PC-9 (cell line): ENCODE data around the gene TES. TPM values are rescaled to one million over a fixed set of nuclear protein-coding genes. Genes with fewer than 3 reads are reported as not detected.

Experiments
- BruUV-seq: library from RNA; stranded (reverse); fragments of 400-500 nt; replicated peaks from 2 replicates; lab custom pipeline; 2021; lab: Mats Ljungman, UMichigan
- CTCF ChIA-PET: fragments of 300-600 bp; sonication (Branson Sonifier 250); formaldehyde crosslinking; loops from one replicate; lab custom pipeline; 2022; ENCODE audit warnings: antibody characterized with exemption; lab: Charles Lee
- POLR2A ChIA-PET: fragments of 300-600 bp; sonication (Branson Sonifier 250); formaldehyde crosslinking; loops from one replicate; lab custom pipeline; 2022; ENCODE audit warnings: antibody characterized with exemption; ENCODE audit not compliant: unreplicated experiment; lab: Charles Lee
- DNase-seq, 2 experiments: peaks; one replicate each; pipeline versions ENCODE4 v3.0.0 to v3.0.0-alpha.2; 2015 to 2022; ENCODE audit warnings: mixed read lengths in 1 of 2
- H2AFZ ChIP-seq: fragments of 200-600 bp; sonication (generic); 2 replicates; pipeline ENCODE4 v1.8.1; 2017; ENCODE audit warnings: antibody characterized with exemption
- H3F3A ChIP-seq: fragments of 200-600 bp; sonication (generic); 2 replicates; pipeline ENCODE4 v1.8.1; 2017; ENCODE audit warnings: antibody characterized with exemption, mild to moderate bottlenecking, low read depth; ENCODE audit not compliant: insufficient read depth
- H3K27ac ChIP-seq: fragments of 200-600 bp; sonication (generic); 2 replicates; pipeline ENCODE4 v1.6.1; 2016; ENCODE audit warnings: mixed run types
- H3K27me3 ChIP-seq: fragments of 200-600 bp; sonication (generic); 2 replicates; pipeline ENCODE4 v1.6.1; 2016; ENCODE audit warnings: low read depth, mixed run types; ENCODE audit not compliant: insufficient read depth
- H3K36me3 ChIP-seq: fragments of 200-600 bp; sonication (generic); 2 replicates; pipeline ENCODE4 v1.6.1; 2016; ENCODE audit warnings: low read depth, mixed run types
- H3K4me1 ChIP-seq: fragments of 200-600 bp; sonication (generic); replicated peaks from 2 replicates; pipeline ENCODE4 v1.6.1; 2016; ENCODE audit warnings: mixed run types; ENCODE audit not compliant: insufficient read depth
- H3K4me2 ChIP-seq: fragments of 200-600 bp; sonication (generic); 2 replicates; pipeline ENCODE4 v1.6.1; 2017; ENCODE audit warnings: mixed run types
- H3K4me3 ChIP-seq: fragments of 200-600 bp; sonication (generic); 2 replicates; pipeline ENCODE4 v1.6.1; 2016; ENCODE audit warnings: mixed run types
- H3K79me2 ChIP-seq: fragments of 200-600 bp; sonication (generic); 2 replicates; pipeline ENCODE4 v1.6.1; 2017; ENCODE audit warnings: low read depth, mixed run types
- H3K9me2 ChIP-seq: fragments of 200-600 bp; sonication (generic); 2 replicates; pipeline ENCODE4 v1.8.1; 2017; ENCODE audit warnings: mild to moderate bottlenecking; ENCODE audit not compliant: insufficient read depth
- H3K9me3 ChIP-seq: fragments of 200-600 bp; sonication (generic); 2 replicates; pipeline ENCODE4 v1.8.1; 2016; ENCODE audit warnings: low read depth; ENCODE audit not compliant: insufficient read depth
- H4K20me1 ChIP-seq: fragments of 200-600 bp; sonication (generic); 2 replicates; pipeline ENCODE4 v1.8.1; 2017; ENCODE audit not compliant: insufficient read depth
- CTCF ChIP-seq: fragments of 200-600 bp; sonication (generic); conservative IDR thresholded peaks from 2 replicates; pipeline ENCODE4 v1.6.1; 2017; ENCODE audit warnings: mixed run types, antibody characterized with exemption, mild to moderate bottlenecking, moderate library complexity
- EZH2 ChIP-seq: fragments of 200-600 bp; sonication (generic); IDR thresholded peaks from 2 replicates; pipeline ENCODE4 v1.8.0; 2017; ENCODE audit warnings: antibody characterized with exemption, low read depth
- intact Hi-C: fragments of 100-400 bp; cut with micrococcal nuclease; formaldehyde crosslinking; loops from one replicate; pipeline ENCODE4 v1.10.0; 2022; ENCODE audit not compliant: unreplicated experiment
- total RNA-seq: library from RNA; stranded (reverse); gene quantifications from 2 replicates; pipeline ENCODE4 v1.2.3, GENCODE V29; 2021

The TES gene
- total RNA-seq, 1 experiment from 2014 or later: 210 TPM

- Histone ChIP-seq H3K9me3 (peaks cover 5% of the 10 kb centered on the region; the same call in 1 of the 2 replicates), H3K27ac (peak overlapping the region; percentile 93), H4K20me1 (no peaks in the 10 kb centered on the region), H3K4me2 (peak overlapping the region; percentile 77), H3K9me2 (no peaks in the 10 kb centered on the region), H3F3A (peaks cover 39% of the 10 kb centered on the region), H3K36me3 (no peaks in the 10 kb centered on the region), H3K4me3 (peak overlapping the region; percentile 32; the same call in 1 of the 2 replicates), H3K27me3 (no peaks in the 10 kb centered on the region), H2AFZ (peak overlapping the region; percentile 65), H3K4me1 (peaks cover 49% of the 10 kb centered on the region), H3K79me2 (no peaks in the 10 kb centered on the region)
- TF ChIP-seq EZH2: no peak
- TF ChIP-seq CTCF: no peak
- TSS peak; percentile 42 for BruUV-seq
- CTCF ChIA-PET: no interaction called here
- intact Hi-C loops: loop anchor here (1.0 to 2.0 kb wide), 5 partner anchors 12 to 171 kb away; no protein-coding TSS in a partner anchor
- POLR2A ChIA-PET: interaction anchor here (0.5 to 1.0 kb wide), 16 partner anchors 9 to 974 kb away, joined by 3 to 17 read pairs (median 4); partner anchors contain the start of gene TES
- peak; percentile 80 to 95 for DNase-seq
These were observed 61.9 kb downstream of the TES start for GRCh38 chr7:116271963-116272886.

GRCh38 chr7:116273283-116273917 is 63.1 kb downstream of the TES start:
- ChIA-PET POLR2A (interaction anchor here (0.6 to 0.7 kb wide), 3 partner anchors 120 to 238 kb away, joined by 5 to 8 read pairs (median 6); no protein-coding TSS in a partner anchor), CTCF (interaction anchor here (1.1 kb wide), 1 partner anchor 14 kb away, joined by 16 read pairs; no protein-coding TSS in a partner anchor)
- peaks cover 39% of the 10 kb centered on the region for H3F3A ChIP-seq
- no peak overlapping the region for H3K4me3 ChIP-seq
- TF ChIP-seq EZH2 (no peak), CTCF (no peak)
- H3K27me3 ChIP-seq: no peaks in the 10 kb centered on the region
- peaks cover 49% of the 10 kb centered on the region for H3K4me1 ChIP-seq
- no peaks in the 10 kb centered on the region for H3K9me2 ChIP-seq
- intact Hi-C loops: loop anchor here (2.0 kb wide), 2 partner anchors 127 to 169 kb away; no protein-coding TSS in a partner anchor
- H3K27ac ChIP-seq: peak overlapping the region; percentile 93
- BruUV-seq: TSS peak; percentile 90
- peak; percentile 33 to 94 for DNase-seq
- H4K20me1 ChIP-seq: no peaks in the 10 kb centered on the region
- H2AFZ ChIP-seq: no peak overlapping the region; the same call in 1 of the 2 replicates
- no peaks in the 10 kb centered on the region for H3K36me3 ChIP-seq
- H3K9me3 ChIP-seq: peaks cover 5% of the 10 kb centered on the region; the same call in 1 of the 2 replicates
- H3K4me2 ChIP-seq: peak overlapping the region; percentile 77
- H3K79me2 ChIP-seq: no peaks in the 10 kb centered on the region

GRCh38 chr7:116273918-116274301 is 63.6 kb downstream of the TES start:
- H4K20me1 ChIP-seq: no peaks in the 10 kb centered on the region
- no peaks in the 10 kb centered on the region for H3K27me3 ChIP-seq
- no peaks in the 10 kb centered on the region for H3K36me3 ChIP-seq
- H3K4me2 ChIP-seq: peak overlapping the region; percentile 77
- no TSS peak for BruUV-seq
- ChIA-PET POLR2A (interaction anchor here (0.5 to 0.6 kb wide), 3 partner anchors 119 to 227 kb away, joined by 4 to 8 read pairs (median 5); no protein-coding TSS in a partner anchor), CTCF (interaction anchor here (1.1 kb wide), 1 partner anchor 14 kb away, joined by 16 read pairs; no protein-coding TSS in a partner anchor)
- no peaks in the 10 kb centered on the region for H3K79me2 ChIP-seq
- H3K27ac ChIP-seq: peak overlapping the region; percentile 93
- peaks cover 5% of the 10 kb centered on the region; the same call in 1 of the 2 replicates for H3K9me3 ChIP-seq
- no peak for TF ChIP-seq EZH2
- TF ChIP-seq CTCF: no peak
- H3K4me1 ChIP-seq: peaks cover 49% of the 10 kb centered on the region
- H2AFZ ChIP-seq: no peak overlapping the region
- intact Hi-C loops: loop anchor here (2.0 kb wide), 2 partner anchors 127 to 169 kb away; no protein-coding TSS in a partner anchor
- H3F3A ChIP-seq: peaks cover 39% of the 10 kb centered on the region
- DNase-seq: no peak
- H3K4me3 ChIP-seq: no peak overlapping the region
- H3K9me2 ChIP-seq: no peaks in the 10 kb centered on the region
